Activated T-helper 2 cell treated with anti-CD3 and anti-CD28 coated beads, Interferon-gamma antibody, Interleukin-2, Interleukin-4, amounts not matched to agents 10 μg/mL and 5 μg/mL and 100 μg/mL, durations not matched to agents 14 hours and 24 hours and 36 hours (primary cell): ENCODE measurements around the gene OR51V1. TPM values are rescaled to one million over a fixed set of nuclear protein-coding genes. Genes with fewer than 3 reads are reported as not detected.

Source experiments
- DNase-seq: peaks from one replicate; pipeline ENCODE4 v3.0.0; 2021; ENCODE audit warnings: low spot score
- H3K27ac Mint-ChIP-seq: one replicate; pipeline ENCODE4 v1.8.0; 2021; ENCODE audit warnings: mixed read lengths
- H3K27me3 Mint-ChIP-seq: one replicate; pipeline ENCODE4 v1.8.0; 2021; ENCODE audit warnings: low read depth, mixed read lengths
- H3K36me3 Mint-ChIP-seq: one replicate; pipeline ENCODE4 v1.8.0; 2021; ENCODE audit warnings: low read depth, mixed read lengths
- H3K4me1 Mint-ChIP-seq: one replicate; pipeline ENCODE4 v1.8.0; 2021; ENCODE audit warnings: low read depth, mixed read lengths
- H3K4me3 Mint-ChIP-seq: one replicate; pipeline ENCODE4 v1.8.0; 2021; ENCODE audit warnings: low read depth, mild to moderate bottlenecking, moderate library complexity, mixed read lengths
- H3K9me3 Mint-ChIP-seq: one replicate; pipeline ENCODE4 v1.8.0; 2021; ENCODE audit warnings: mixed read lengths
- intact Hi-C: fragments of 100-400 bp; cut with micrococcal nuclease; formaldehyde crosslinking; loops from one replicate; pipeline ENCODE4 v1.15.1; 2023
- total RNA-seq: library from RNA; stranded (reverse); gene quantifications from 2 replicates; pipeline ENCODE4 v1.2.3, GENCODE V29; 2022

Gene OR51V1
- total RNA-seq, 1 donor from 2014 or later: not detected

- H3K4me3 Mint-ChIP-seq: no peak overlapping the region
- intact Hi-C loops: no loop called here
- peaks cover 13% of the 10 kb centered on the region for H3K4me1 Mint-ChIP-seq
- no peak overlapping the region for H3K27ac Mint-ChIP-seq
- DNase-seq: no peak
- H3K36me3 Mint-ChIP-seq: no peaks in the 10 kb centered on the region
- peaks cover 29% of the 10 kb centered on the region for H3K27me3 Mint-ChIP-seq
- H3K9me3 Mint-ChIP-seq: no peaks in the 10 kb centered on the region
Observed at GRCh38 chr11:5239046-5239445, 38.6 kb upstream of the OR51V1 start.

GRCh38 chr11:5238486-5238885 lies 38.0 kb upstream of the OR51V1 start:
- H3K9me3 Mint-ChIP-seq: no peaks in the 10 kb centered on the region
- H3K27ac Mint-ChIP-seq: no peak overlapping the region
- H3K4me1 Mint-ChIP-seq: peaks cover 13% of the 10 kb centered on the region
- intact Hi-C loops: no loop called here
- H3K27me3 Mint-ChIP-seq: peaks cover 29% of the 10 kb centered on the region
- H3K36me3 Mint-ChIP-seq: no peaks in the 10 kb centered on the region
- no peak for DNase-seq
- no peak overlapping the region for H3K4me3 Mint-ChIP-seq

- Mint-ChIP-seq H3K4me1 (peaks cover 9% of the 10 kb centered on the region), H3K27ac (no peak overlapping the region), H3K27me3 (peaks cover 29% of the 10 kb centered on the region), H3K36me3 (no peaks in the 10 kb centered on the region), H3K9me3 (no peaks in the 10 kb centered on the region), H3K4me3 (no peak overlapping the region)
- DNase-seq: no peak
- intact Hi-C loops: no loop called here
Observed at GRCh38 chr11:5237420-5237819, 36.9 kb upstream of the OR51V1 start.

GRCh38 chr11:5235364-5236095 lies 35.0 kb upstream of the OR51V1 start:
- intact Hi-C loops: no loop called here
- Mint-ChIP-seq H3K36me3 (no peaks in the 10 kb centered on the region), H3K9me3 (no peaks in the 10 kb centered on the region), H3K4me1 (peaks cover 9% of the 10 kb centered on the region), H3K27me3 (peaks cover 28% of the 10 kb centered on the region), H3K4me3 (no peak overlapping the region), H3K27ac (no peak overlapping the region)
- DNase-seq: no peak

GRCh38 chr11:5234381-5234834 lies 33.9 kb upstream of the OR51V1 start, which contains the start of gene HBD:
TSS of gene HBD (minus strand) at chr11:5234483. CDS start at chr11:5234433, 50 bp downstream.
- intact Hi-C loops: no loop called here
- Mint-ChIP-seq H3K9me3 (no peaks in the 10 kb centered on the region), H3K4me1 (peaks cover 9% of the 10 kb centered on the region), H3K27ac (no peak within 1 kb of the TSS), H3K36me3 (no peaks in the 10 kb centered on the region), H3K27me3 (peaks cover 23% of the 10 kb centered on the region), H3K4me3 (no peak within 1 kb of the TSS)
- no peak for DNase-seq

GRCh38 chr11:5233307-5233706 lies 32.8 kb upstream of the OR51V1 start:
- H3K9me3 Mint-ChIP-seq: no peaks in the 10 kb centered on the region
- H3K36me3 Mint-ChIP-seq: no peaks in the 10 kb centered on the region
- no peak for DNase-seq
- no peak overlapping the region for H3K27ac Mint-ChIP-seq
- H3K4me1 Mint-ChIP-seq: peaks cover 9% of the 10 kb centered on the region
- no peak overlapping the region for H3K4me3 Mint-ChIP-seq
- H3K27me3 Mint-ChIP-seq: peaks cover 16% of the 10 kb centered on the region
- intact Hi-C loops: no loop called here

GRCh38 chr11:5232821-5233220 lies 32.3 kb upstream of the OR51V1 start:
- H3K4me1 Mint-ChIP-seq: peaks cover 9% of the 10 kb centered on the region
- H3K27ac Mint-ChIP-seq: no peak overlapping the region
- DNase-seq: no peak
- H3K36me3 Mint-ChIP-seq: no peaks in the 10 kb centered on the region
- intact Hi-C loops: no loop called here
- H3K27me3 Mint-ChIP-seq: peaks cover 16% of the 10 kb centered on the region
- no peaks in the 10 kb centered on the region for H3K9me3 Mint-ChIP-seq
- H3K4me3 Mint-ChIP-seq: no peak overlapping the region

- H3K36me3 Mint-ChIP-seq: no peaks in the 10 kb centered on the region
- peaks cover 13% of the 10 kb centered on the region for H3K27me3 Mint-ChIP-seq
- intact Hi-C loops: no loop called here
- DNase-seq: no peak
- H3K4me1 Mint-ChIP-seq: peaks cover 9% of the 10 kb centered on the region
- H3K4me3 Mint-ChIP-seq: no peak overlapping the region
- H3K9me3 Mint-ChIP-seq: no peaks in the 10 kb centered on the region
- H3K27ac Mint-ChIP-seq: no peak overlapping the region
Observed at GRCh38 chr11:5232176-5232575, 31.7 kb upstream of the OR51V1 start.

- H3K4me1 Mint-ChIP-seq: peaks cover 9% of the 10 kb centered on the region
Observed at GRCh38 chr11:5231111-5231510, 30.6 kb upstream of the OR51V1 start.

GRCh38 chr11:5230266-5230665 lies 29.8 kb upstream of the OR51V1 start:
- no peak for DNase-seq
- peaks cover 2% of the 10 kb centered on the region for H3K27me3 Mint-ChIP-seq
- peaks cover 8% of the 10 kb centered on the region for H3K4me1 Mint-ChIP-seq
- no peak overlapping the region for H3K4me3 Mint-ChIP-seq
- H3K9me3 Mint-ChIP-seq: no peaks in the 10 kb centered on the region
- intact Hi-C loops: no loop called here
- H3K27ac Mint-ChIP-seq: no peak overlapping the region
- H3K36me3 Mint-ChIP-seq: no peaks in the 10 kb centered on the region

More at GRCh38 chr11:5231111-5231510, 30.6 kb upstream of the OR51V1 start:
- Mint-ChIP-seq H3K9me3 (no peaks in the 10 kb centered on the region), H3K27ac (no peak overlapping the region), H3K36me3 (no peaks in the 10 kb centered on the region), H3K4me3 (no peak overlapping the region), H3K27me3 (peaks cover 7% of the 10 kb centered on the region)
- DNase-seq: no peak
- intact Hi-C loops: no loop called here

GRCh38 chr11:5229796-5230195 lies 29.3 kb upstream of the OR51V1 start:
- H3K4me1 Mint-ChIP-seq: peaks cover 6% of the 10 kb centered on the region

GRCh38 chr11:5229356-5229755 lies 28.9 kb upstream of the OR51V1 start:
- intact Hi-C loops: no loop called here
- no peak for DNase-seq
- Mint-ChIP-seq H3K4me3 (no peak overlapping the region), H3K9me3 (no peaks in the 10 kb centered on the region), H3K27ac (no peak overlapping the region), H3K36me3 (no peaks in the 10 kb centered on the region), H3K4me1 (peaks cover 3% of the 10 kb centered on the region), H3K27me3 (no peaks in the 10 kb centered on the region)

More at GRCh38 chr11:5229796-5230195, 29.3 kb upstream of the OR51V1 start:
- H3K27me3 Mint-ChIP-seq: no peaks in the 10 kb centered on the region
- no peak overlapping the region for H3K27ac Mint-ChIP-seq
- H3K9me3 Mint-ChIP-seq: no peaks in the 10 kb centered on the region
- H3K4me3 Mint-ChIP-seq: no peak overlapping the region
- H3K36me3 Mint-ChIP-seq: no peaks in the 10 kb centered on the region
- intact Hi-C loops: no loop called here
- DNase-seq: no peak

- Mint-ChIP-seq H3K4me1 (no peaks in the 10 kb centered on the region), H3K27ac (no peak overlapping the region), H3K4me3 (no peak overlapping the region), H3K27me3 (no peaks in the 10 kb centered on the region), H3K36me3 (no peaks in the 10 kb centered on the region), H3K9me3 (no peaks in the 10 kb centered on the region)
- DNase-seq: no peak
- intact Hi-C loops: no loop called here
Observed at GRCh38 chr11:5228124-5228523, 27.6 kb upstream of the OR51V1 start.
